Tibial artery (tissue), 4 donors: ENCODE measurements around the gene SBF2.

Source experiments
- DNase-seq, 2 donors: peaks; one replicate each; pipeline ENCODE4 v3.0.0-alpha.2; 2019
- H3K27ac ChIP-seq, 2 donors: fragments of 200-600 bp; sonication (generic) in 1 of 2; 1 replicate in 1 of 2; 2 replicates in 1 of 2; pipeline ENCODE4 v1.5.1; 2018 to 2019; ENCODE audit warnings: mild to moderate bottlenecking in 1 of 2
- H3K27me3 ChIP-seq, 2 donors: fragments of 200-600 bp; sonication (generic) in 1 of 2; one replicate each; pipeline versions ENCODE4 v1.5.1 to v1.6.0; 2016 to 2019
- H3K36me3 ChIP-seq, 3 donors: fragments of 200-600 bp; sonication (generic) in 2 of 3; one replicate each; pipeline ENCODE4 v1.5.1; 2016 to 2019; ENCODE audit warnings: mild to moderate bottlenecking in 2 of 3
- H3K4me1 ChIP-seq, 4 donors: fragments of 200-600 bp; sonication (generic) in 2 of 4; 1 replicate in 3 of 4; 2 replicates in 1 of 4; pipeline ENCODE4 v1.5.1; 2016 to 2019
- H3K4me3 ChIP-seq, 2 donors: fragments of 200-600 bp; sonication (generic) in 1 of 2; 1 replicate in 1 of 2; 2 replicates in 1 of 2; pipeline ENCODE4 v1.5.1; 2018 to 2019; ENCODE audit warnings: mild to moderate bottlenecking in 2 of 2
- H3K9me3 ChIP-seq, 3 donors: fragments of 200-600 bp; sonication (generic) in 1 of 3; one replicate each; pipeline ENCODE4 v1.5.1; 2016 to 2019
- CTCF ChIP-seq, 2 experiments: fragments of 200-600 bp in 1 of 2; fragments of 450-650 bp in 1 of 2; IDR thresholded peaks; one replicate each; pipeline ENCODE4 v1.5.1; 2017 to 2019; ENCODE audit warnings: antibody characterized with exemption in 2 of 2, mild to moderate bottlenecking in 1 of 2, moderate library complexity in 1 of 2
- intact Hi-C: fragments of 100-400 bp; cut with DNase I; formaldehyde crosslinking; loops from one replicate; pipeline ENCODE4 v1.15.0; 2023; ENCODE audit warnings: low total_unique reads

Gene SBF2

GRCh38 chr11:9927670-9928069 is 366.3 kb downstream of the SBF2 start:
- no peak for TF ChIP-seq CTCF (IDR thresholded peaks at IDR 0.05)
- Histone ChIP-seq H3K27me3 (no peaks in the 10 kb centered on the region), H3K36me3 (peaks cover 4 to 10% (median 8%) of the 10 kb centered on the region in 3 donors), H3K4me3 (no peak overlapping the region), H3K9me3 (no peaks in the 10 kb centered on the region), H3K27ac (no peak overlapping the region), H3K4me1 (peaks cover 0 to 3% (median 0%) of the 10 kb centered on the region in 4 donors)
- intact Hi-C loops = no loop called here
- no peak for DNase-seq

GRCh38 chr11:9923280-9923679 is 370.7 kb downstream of the SBF2 start:
- H3K4me1 ChIP-seq = peaks cover 0 to 4% (median 0%) of the 10 kb centered on the region in 4 donors
- no peaks in the 10 kb centered on the region for H3K27me3 ChIP-seq
- H3K4me3 ChIP-seq = no peak overlapping the region
- intact Hi-C loops = no loop called here
- H3K36me3 ChIP-seq = no peaks in the 10 kb centered on the region
- no peak for TF ChIP-seq CTCF (IDR thresholded peaks at IDR 0.05)
- no peak overlapping the region for H3K27ac ChIP-seq
- no peaks in the 10 kb centered on the region for H3K9me3 ChIP-seq
- no peak for DNase-seq

- no peak for DNase-seq
- TF ChIP-seq CTCF (IDR thresholded peaks at IDR 0.05) = no peak
- Histone ChIP-seq H3K4me3 (no peak overlapping the region), H3K27me3 (no peaks in the 10 kb centered on the region), H3K4me1 (peaks cover 0 to 4% (median 0%) of the 10 kb centered on the region in 4 donors), H3K9me3 (no peaks in the 10 kb centered on the region), H3K27ac (no peak overlapping the region), H3K36me3 (no peaks in the 10 kb centered on the region)
- intact Hi-C loops = no loop called here
These were observed 371.2 kb downstream of the SBF2 start for GRCh38 chr11:9922806-9923205.

- Histone ChIP-seq H3K4me1 (no peaks in the 10 kb centered on the region), H3K36me3 (peaks cover 0 to 4% (median 4%) of the 10 kb centered on the region in 3 donors), H3K27me3 (no peaks in the 10 kb centered on the region), H3K9me3 (no peaks in the 10 kb centered on the region), H3K4me3 (no peak overlapping the region), H3K27ac (no peak overlapping the region)
- TF ChIP-seq CTCF (IDR thresholded peaks at IDR 0.05) = no peak
- DNase-seq = no peak
- intact Hi-C loops = no loop called here
These were observed 377.5 kb downstream of the SBF2 start for GRCh38 chr11:9916480-9916879.

GRCh38 chr11:9914064-9914463 is 380.0 kb downstream of the SBF2 start:
- no peak overlapping the region for H3K4me3 ChIP-seq
- H3K4me1 ChIP-seq = no peaks in the 10 kb centered on the region
- intact Hi-C loops = no loop called here
- H3K9me3 ChIP-seq = no peaks in the 10 kb centered on the region
- no peak overlapping the region for H3K27ac ChIP-seq
- no peak for DNase-seq
- no peaks in the 10 kb centered on the region for H3K27me3 ChIP-seq
- no peak for TF ChIP-seq CTCF (IDR thresholded peaks at IDR 0.05)
- H3K36me3 ChIP-seq = peaks cover 0 to 4% (median 4%) of the 10 kb centered on the region in 3 donors
